Activated CD8-positive, alpha-beta T cell treated with anti-CD3 and anti-CD28 coated beads for 36 hours (primary cell): ENCODE measurements around the gene KRTAP4-6. TPM values are rescaled to one million over a fixed set of nuclear protein-coding genes. Genes with fewer than 3 reads are reported as not detected.
A peak's percentile ranks its signal among the peaks of the same experiment; 100 is the strongest.
"Not testable (repeated sequence)": the region's sequence is repeated elsewhere in the genome, so short reads cannot be mapped to it uniquely, and the experiment has no call there.

Experiments used
- ATAC-seq: fragments of 200-7000 bp; cut with Tn5 transposase; one replicate; pipeline ENCODE4 v1.10.0; 2021; ENCODE audit warnings: mild to moderate bottlenecking, moderate library complexity
- CTCF ChIA-PET: fragments of 350-600 bp; sonication (Branson Sonifier 250); formaldehyde crosslinking; loops from one replicate; lab custom pipeline; 2021; ENCODE audit warnings: antibody characterized with exemption; lab: Charles Lee
- POLR2A ChIA-PET: fragments of 350-600 bp; sonication (Branson Sonifier 250); formaldehyde crosslinking; loops from one replicate; lab custom pipeline; 2021; ENCODE audit warnings: antibody characterized with exemption; lab: Charles Lee
- DNase-seq: peaks from one replicate; pipeline ENCODE4 v3.0.0-alpha.2; 2020
- H3K27ac Mint-ChIP-seq: one replicate; pipeline ENCODE4 v1.8.0; 2021; ENCODE audit warnings: mild to moderate bottlenecking, mixed read lengths
- H3K27me3 Mint-ChIP-seq: one replicate; pipeline ENCODE4 v1.8.0; 2021; ENCODE audit warnings: mixed read lengths
- H3K36me3 Mint-ChIP-seq: one replicate; pipeline ENCODE4 v1.8.0; 2021; ENCODE audit warnings: low read depth, mixed read lengths
- H3K4me1 Mint-ChIP-seq: one replicate; pipeline ENCODE4 v1.8.0; 2021; ENCODE audit warnings: low read depth, mixed read lengths
- H3K4me3 Mint-ChIP-seq: one replicate; pipeline ENCODE4 v1.8.0; 2021; ENCODE audit warnings: mild to moderate bottlenecking, moderate library complexity, mixed read lengths
- H3K9me3 Mint-ChIP-seq: one replicate; pipeline ENCODE4 v1.8.0; 2021; ENCODE audit warnings: mixed read lengths
- intact Hi-C: fragments of 100-400 bp; cut with micrococcal nuclease; formaldehyde crosslinking; loops from one replicate; pipeline ENCODE4 v1.10.0; 2022
- total RNA-seq, 2 experiments: library from RNA; stranded (reverse); gene quantifications; one replicate each; pipeline ENCODE4 v1.2.3, GENCODE V29; 2021
- TF ChIP-seq, protein P1 (sequence below): fragments of 200-600 bp; IDR thresholded peaks from one replicate; pipeline ENCODE4 v1.8.0; 2022; ENCODE audit warnings: antibody characterized with exemption, mild to moderate bottlenecking

Gene KRTAP4-6
- total RNA-seq, 2 experiments from 2014 or later = not detected

DNA sequence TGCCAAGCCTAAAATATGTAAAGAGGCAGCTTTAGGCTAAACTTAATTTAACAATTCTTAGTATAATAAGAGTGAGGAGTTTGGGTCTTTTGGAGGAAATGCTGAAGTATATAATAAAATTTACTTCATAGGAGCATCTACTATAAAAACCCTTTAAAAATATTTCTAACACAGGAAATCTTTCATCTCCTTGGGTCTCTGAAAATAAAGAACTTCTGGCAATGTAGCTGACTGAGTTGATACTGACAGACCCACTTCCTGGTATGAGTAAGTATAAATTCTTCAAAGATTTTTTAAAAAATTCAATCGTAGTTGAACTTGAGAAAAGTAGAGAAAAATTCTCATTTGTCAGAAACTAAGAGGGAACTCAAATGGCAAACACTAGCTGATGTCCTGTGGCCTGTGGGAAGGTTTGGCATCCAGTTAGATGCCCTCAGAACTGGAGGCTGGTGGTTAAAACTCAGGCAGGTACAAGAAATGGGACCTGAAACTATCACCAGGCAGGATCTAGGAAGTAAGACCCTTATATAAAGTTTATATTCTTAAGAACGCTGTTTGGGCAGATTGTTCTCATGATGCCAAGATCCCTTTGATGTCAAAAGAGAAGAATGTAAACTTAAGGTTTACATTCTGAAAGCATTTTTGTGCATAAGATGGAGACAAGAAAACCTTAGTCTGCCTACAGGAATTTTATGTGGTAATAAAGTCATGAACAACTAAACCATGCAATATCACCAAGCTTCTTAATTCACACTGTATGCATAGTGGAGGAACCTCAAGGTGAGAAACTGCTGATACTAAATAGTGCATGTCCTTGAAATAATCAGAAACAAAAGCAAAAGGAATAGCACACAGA, 6.2 kb downstream of the KRTAP4-6 start:
- POLR2A ChIA-PET = no interaction called here
- H3K4me1 Mint-ChIP-seq = peaks cover 32% of the 10 kb centered on the region
- no peaks in the 10 kb centered on the region for H3K36me3 Mint-ChIP-seq
- H3K4me3 Mint-ChIP-seq = no peak overlapping the region
- no peak for ATAC-seq
- H3K27ac Mint-ChIP-seq = peak overlapping the region; percentile 51
- H3K27me3 Mint-ChIP-seq = no peaks in the 10 kb centered on the region
- intact Hi-C loops = no loop called here
- DNase-seq = no peak
- TF ChIP-seq, protein P1, sequence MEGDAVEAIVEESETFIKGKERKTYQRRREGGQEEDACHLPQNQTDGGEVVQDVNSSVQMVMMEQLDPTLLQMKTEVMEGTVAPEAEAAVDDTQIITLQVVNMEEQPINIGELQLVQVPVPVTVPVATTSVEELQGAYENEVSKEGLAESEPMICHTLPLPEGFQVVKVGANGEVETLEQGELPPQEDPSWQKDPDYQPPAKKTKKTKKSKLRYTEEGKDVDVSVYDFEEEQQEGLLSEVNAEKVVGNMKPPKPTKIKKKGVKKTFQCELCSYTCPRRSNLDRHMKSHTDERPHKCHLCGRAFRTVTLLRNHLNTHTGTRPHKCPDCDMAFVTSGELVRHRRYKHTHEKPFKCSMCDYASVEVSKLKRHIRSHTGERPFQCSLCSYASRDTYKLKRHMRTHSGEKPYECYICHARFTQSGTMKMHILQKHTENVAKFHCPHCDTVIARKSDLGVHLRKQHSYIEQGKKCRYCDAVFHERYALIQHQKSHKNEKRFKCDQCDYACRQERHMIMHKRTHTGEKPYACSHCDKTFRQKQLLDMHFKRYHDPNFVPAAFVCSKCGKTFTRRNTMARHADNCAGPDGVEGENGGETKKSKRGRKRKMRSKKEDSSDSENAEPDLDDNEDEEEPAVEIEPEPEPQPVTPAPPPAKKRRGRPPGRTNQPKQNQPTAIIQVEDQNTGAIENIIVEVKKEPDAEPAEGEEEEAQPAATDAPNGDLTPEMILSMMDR = no peak
- peaks cover 8% of the 10 kb centered on the region for H3K9me3 Mint-ChIP-seq
- CTCF ChIA-PET = no interaction called here

DNA sequence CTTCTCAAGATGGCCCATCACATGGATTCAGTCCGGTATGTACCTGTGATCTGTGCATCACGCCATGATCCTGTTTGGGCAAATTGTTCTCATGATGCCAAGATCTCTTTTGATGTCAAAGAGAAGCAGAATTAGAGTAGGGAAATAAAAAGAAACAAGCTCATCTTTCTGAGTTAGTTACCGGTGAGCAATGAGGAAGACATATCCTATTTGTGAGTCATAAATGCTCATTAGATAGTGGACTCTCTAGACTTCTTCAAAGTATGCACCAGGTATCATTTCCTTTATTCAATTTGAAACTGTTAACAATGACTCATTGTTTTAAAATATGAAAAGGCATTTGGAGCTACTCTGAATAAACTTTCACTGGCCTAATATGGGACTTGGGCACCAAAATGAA, 8.4 kb downstream of the KRTAP4-6 start:
- no peak overlapping the region for H3K4me3 Mint-ChIP-seq
- H3K27me3 Mint-ChIP-seq = no peaks in the 10 kb centered on the region
- no peaks in the 10 kb centered on the region for H3K36me3 Mint-ChIP-seq
- ChIA-PET CTCF (interaction anchor here (1.5 kb wide), 1 partner anchor 190 kb away, joined by 4 read pairs; no protein-coding TSS in a partner anchor), POLR2A (no interaction called here)
- peaks cover 4% of the 10 kb centered on the region for H3K9me3 Mint-ChIP-seq
- TF ChIP-seq, protein P1 = no peak
- DNase-seq (no peak), ATAC-seq (no peak)
- intact Hi-C loops = no loop called here
- H3K4me1 Mint-ChIP-seq = peaks cover 32% of the 10 kb centered on the region
- H3K27ac Mint-ChIP-seq = no peak overlapping the region

DNA sequence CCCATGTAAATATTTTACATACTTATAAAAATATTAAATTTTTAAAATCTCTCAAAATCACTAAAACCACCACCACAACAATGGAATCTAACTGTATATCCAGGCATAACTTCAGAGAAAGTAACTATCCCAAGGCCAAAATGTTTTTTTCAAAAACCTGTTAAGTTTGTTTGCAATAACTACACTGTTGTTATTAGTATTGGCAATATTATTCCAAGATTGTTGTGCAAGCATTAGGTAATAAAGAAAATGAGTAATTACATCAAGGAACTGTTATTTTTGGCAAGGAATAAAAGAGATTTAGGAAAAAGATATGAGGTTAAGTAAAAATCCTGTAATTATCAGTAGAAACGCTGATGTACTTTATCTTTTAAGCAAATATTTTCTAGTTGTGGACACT, 13.0 kb downstream of the KRTAP4-6 start:
- Mint-ChIP-seq H3K36me3 (no peaks in the 10 kb centered on the region), H3K27me3 (no peaks in the 10 kb centered on the region), H3K27ac (no peak overlapping the region), H3K4me3 (no peak overlapping the region), H3K9me3 (peaks cover 9% of the 10 kb centered on the region), H3K4me1 (peaks cover 58% of the 10 kb centered on the region)
- ATAC-seq (no peak), DNase-seq (no peak)
- intact Hi-C loops = no loop called here
- POLR2A ChIA-PET = no interaction called here
- TF ChIP-seq, protein P1 = no peak
- CTCF ChIA-PET = no interaction called here

DNA sequence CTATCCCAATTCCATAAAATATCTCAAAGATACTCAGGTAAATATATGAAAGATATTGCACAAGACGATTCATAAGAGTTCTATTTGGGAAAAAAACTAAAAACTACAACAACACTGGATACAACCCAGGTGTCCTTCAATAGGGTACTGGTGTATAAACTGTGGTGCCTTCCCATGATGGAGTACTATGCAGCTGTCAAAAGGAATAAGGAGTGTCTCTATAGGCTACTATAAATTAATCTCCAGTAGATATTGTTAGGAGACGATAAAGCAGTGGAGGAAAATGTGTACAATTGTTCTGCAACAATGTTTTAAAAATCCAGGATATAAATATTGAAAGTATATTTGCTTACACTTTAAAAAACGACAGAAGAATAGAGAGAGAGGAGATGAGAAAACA, 13.9 kb downstream of the KRTAP4-6 start:
- Mint-ChIP-seq H3K9me3 (peaks cover 11% of the 10 kb centered on the region), H3K4me1 (peaks cover 50% of the 10 kb centered on the region), H3K27me3 (no peaks in the 10 kb centered on the region), H3K27ac (no peak overlapping the region), H3K36me3 (no peaks in the 10 kb centered on the region), H3K4me3 (no peak overlapping the region)
- DNase-seq (no peak), ATAC-seq (no peak)
- POLR2A ChIA-PET = no interaction called here
- intact Hi-C loops = no loop called here
- CTCF ChIA-PET = no interaction called here
- TF ChIP-seq, protein P1 = no peak

DNA sequence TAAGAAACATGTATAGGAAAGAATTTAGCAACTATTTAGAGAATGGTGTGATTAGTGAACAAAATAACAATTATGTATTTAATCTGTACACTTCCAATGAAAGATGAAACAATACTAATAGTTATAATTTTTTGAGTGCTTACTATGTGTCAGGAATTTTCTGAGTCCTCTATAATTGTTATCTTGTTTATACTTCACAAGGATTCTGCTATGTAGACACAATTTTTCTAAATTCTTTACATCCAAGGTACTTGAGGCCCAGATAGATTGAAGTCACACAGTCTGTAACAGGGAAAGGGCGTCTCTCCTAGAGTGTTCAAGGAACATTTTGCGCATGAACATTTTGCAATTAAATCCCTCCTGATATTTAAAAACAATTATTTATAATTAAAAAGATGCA, 15.3 kb downstream of the KRTAP4-6 start:
- DNase-seq (no peak), ATAC-seq (no peak)
- Mint-ChIP-seq H3K9me3 (peaks cover 11% of the 10 kb centered on the region), H3K4me3 (no peak overlapping the region), H3K27me3 (no peaks in the 10 kb centered on the region), H3K27ac (no peak overlapping the region), H3K36me3 (no peaks in the 10 kb centered on the region), H3K4me1 (peaks cover 50% of the 10 kb centered on the region)
- POLR2A ChIA-PET = no interaction called here
- TF ChIP-seq, protein P1 = no peak
- CTCF ChIA-PET = no interaction called here
- intact Hi-C loops = no loop called here

DNA sequence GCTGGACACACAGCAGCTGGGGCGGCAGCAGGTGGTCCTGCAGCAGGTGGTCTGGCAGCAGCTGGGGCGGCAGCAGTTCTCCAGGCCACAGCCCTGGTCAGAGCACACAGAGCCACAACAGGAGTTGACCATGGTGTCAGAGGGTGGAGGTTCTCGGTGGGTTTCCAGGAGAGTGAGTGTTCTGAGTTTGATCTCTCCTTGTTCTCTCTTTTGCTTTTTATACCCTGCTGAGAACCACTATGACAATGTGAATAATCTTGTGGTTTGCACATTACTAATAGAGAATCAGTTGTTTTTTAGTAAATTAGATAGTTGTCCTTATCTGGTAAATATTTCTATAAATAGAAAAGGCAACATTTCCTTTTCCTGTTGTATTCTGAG, 16.4 kb downstream of the KRTAP4-6 start, which contains the start of gene KRTAP4-12:
TSS of gene KRTAP4-12 (minus strand) at position 192 of the 381 bp plus-strand sequence. CDS start at position 132, 60 bp downstream.
- intact Hi-C loops, H3K27ac Mint-ChIP-seq, DNase-seq, H3K9me3 Mint-ChIP-seq, H3K36me3 Mint-ChIP-seq, POLR2A ChIA-PET, ATAC-seq, CTCF ChIA-PET, H3K4me3 Mint-ChIP-seq, H3K27me3 Mint-ChIP-seq: not testable (repeated sequence)
- H3K4me1 Mint-ChIP-seq = peaks cover 51% of the 10 kb centered on the region

DNA sequence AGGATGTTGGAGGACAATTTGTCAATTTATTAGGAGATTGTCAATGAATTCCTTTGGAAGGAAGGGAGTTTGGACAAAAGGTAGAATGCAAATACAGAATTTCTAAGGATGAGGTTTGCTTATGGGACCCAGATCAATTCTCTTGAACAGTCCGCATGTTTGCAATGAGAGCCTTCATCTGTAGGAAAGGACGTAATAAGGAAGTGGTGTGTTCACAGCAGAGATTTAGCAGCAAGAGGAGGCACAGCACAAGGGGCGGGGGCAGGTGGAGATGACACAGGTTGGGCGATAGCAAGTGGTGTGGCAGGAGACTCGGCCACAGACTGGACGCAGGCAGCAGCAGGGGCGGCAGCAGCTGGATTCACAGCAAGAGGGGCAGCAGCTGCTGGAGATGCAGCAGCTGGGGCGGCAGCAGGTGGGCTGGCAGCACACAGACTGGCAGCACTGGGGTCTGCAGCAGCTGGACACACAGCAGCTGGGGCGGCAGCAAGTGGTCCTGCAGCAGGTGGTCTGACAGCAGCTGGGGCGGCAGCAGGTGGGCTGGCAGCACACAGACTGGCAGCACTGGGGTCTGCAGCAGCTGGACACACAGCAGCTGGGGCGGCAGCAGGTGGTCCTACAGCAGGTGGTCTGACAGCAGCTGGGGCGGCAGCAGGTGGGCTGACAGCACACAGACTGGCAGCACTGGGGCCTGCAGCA, 16.9 kb downstream of the KRTAP4-6 start:
- CTCF ChIA-PET, POLR2A ChIA-PET, H3K36me3 Mint-ChIP-seq, H3K27me3 Mint-ChIP-seq, H3K4me3 Mint-ChIP-seq, H3K27ac Mint-ChIP-seq, H3K9me3 Mint-ChIP-seq, DNase-seq, intact Hi-C loops: not testable (repeated sequence)
- H3K4me1 Mint-ChIP-seq = peaks cover 51% of the 10 kb centered on the region
- ATAC-seq = peak; percentile 42
